H1 (cell line): ENCODE data around the gene GAS6. TPM values are rescaled to one million over a fixed set of nuclear protein-coding genes. Genes with fewer than 3 reads are reported as not detected.
A peak's percentile ranks its signal among the peaks of the same experiment; 100 is the strongest.

Source experiments
- CTCF ChIA-PET: fragments of 300-600 bp; sonication (Branson Sonifier 250); formaldehyde crosslinking; loops from one replicate; lab custom pipeline; 2021; ENCODE audit not compliant: partially characterized antibody; lab: Charles Lee
- POLR2A ChIA-PET: fragments of 300-600 bp; sonication (Branson Sonifier 250); formaldehyde crosslinking; loops from one replicate; lab custom pipeline; 2021; ENCODE audit warnings: inconsistent platforms; ENCODE audit not compliant: partially characterized antibody; lab: Charles Lee
- DNase-seq, 2 experiments: peaks; one replicate each; pipeline versions ENCODE4 v3.0.0 to v3.0.0-alpha.2; 2010 to 2022; ENCODE audit warnings: low spot score in 2 of 2, low read depth in 1 of 2, mixed read lengths in 1 of 2
- FAIRE-seq: peaks from 2 replicates; lab custom pipeline; 2011; peaks lifted over from hg19 to GRCh38; lab: Jason Lieb, UNC
- H2AFZ ChIP-seq: 2 replicates; pipeline ENCODE4 v1.8.1; 2012; ENCODE audit warnings: low read length, inconsistent platforms
- H2AK5ac ChIP-seq: 2 replicates; pipeline ENCODE4 v1.6.1; 2013; ENCODE audit warnings: low read depth, low read length
- H2BK120ac ChIP-seq: replicated peaks from 2 replicates; pipeline ENCODE3; 2013; ENCODE audit warnings: low read depth, low read length, inconsistent platforms
- H2BK12ac ChIP-seq: 2 replicates; pipeline ENCODE4 v1.6.1; 2013; ENCODE audit warnings: low read depth, low read length
- H2BK15ac ChIP-seq: 2 replicates; pipeline ENCODE4 v1.6.1; 2013; ENCODE audit warnings: low read length
- H2BK20ac ChIP-seq: 2 replicates; pipeline ENCODE4 v1.6.1; 2013; ENCODE audit warnings: low read length
- H2BK5ac ChIP-seq: 2 replicates; pipeline ENCODE4 v1.6.1; 2013; ENCODE audit warnings: low read depth, low read length
- H3K14ac ChIP-seq: 2 replicates; pipeline ENCODE4 v1.6.1; 2013; ENCODE audit warnings: inconsistent platforms; ENCODE audit not compliant: insufficient read length
- H3K18ac ChIP-seq: 2 replicates; pipeline ENCODE4 v1.6.1; 2013; ENCODE audit warnings: low read length; ENCODE audit errors: extremely low read depth
- H3K23ac ChIP-seq: 2 replicates; pipeline ENCODE4 v1.6.1; 2013; ENCODE audit warnings: inconsistent platforms; ENCODE audit not compliant: insufficient read length
- H3K23me2 ChIP-seq: 2 replicates; pipeline ENCODE4 v1.6.1; 2013; ENCODE audit warnings: low read depth, low read length
- H3K27ac ChIP-seq: 2 replicates; pipeline ENCODE4 v1.6.1; 2011; ENCODE audit warnings: low read depth, low read length, inconsistent platforms
- H3K27me3 ChIP-seq, 4 experiments: replicated peaks in 1 of 4; 1 replicate in 1 of 4; 2 replicates in 3 of 4; pipeline versions ENCODE4 v1.6.1 to v1.8.1; 2011 to 2013; ENCODE audit warnings: low read length in 3 of 4, mild to moderate bottlenecking in 3 of 4, inconsistent platforms in 2 of 4, mixed read lengths in 2 of 4, moderate library complexity in 1 of 4; ENCODE audit not compliant: control insufficient read depth in 3 of 4, insufficient read depth in 3 of 4; ENCODE audit errors: extremely low read depth in 1 of 4
- H3K36me3 ChIP-seq, 4 experiments: 2 replicates each; pipeline versions ENCODE4 v1.6.1 to v1.8.1; 2011 to 2013; ENCODE audit warnings: mild to moderate bottlenecking in 4 of 4, low read length in 3 of 4, moderate library complexity in 2 of 4, control low read depth in 1 of 4, inconsistent platforms in 1 of 4; ENCODE audit not compliant: insufficient read depth in 4 of 4, control insufficient read depth in 2 of 4
- H3K4ac ChIP-seq: replicated peaks from 2 replicates; pipeline ENCODE3; 2013; ENCODE audit warnings: low read length, low read depth, mixed read lengths, inconsistent platforms; ENCODE audit not compliant: insufficient read length
- H3K4me1 ChIP-seq, 4 experiments: replicated peaks in 1 of 4; 1 replicate in 1 of 4; 2 replicates in 3 of 4; pipeline versions ENCODE4 v1.6.1 to v1.8.1; 2011 to 2013; ENCODE audit warnings: low read length in 3 of 4, inconsistent platforms in 2 of 4, mixed read lengths in 1 of 4; ENCODE audit not compliant: insufficient read depth in 4 of 4, control insufficient read depth in 3 of 4
- H3K4me2 ChIP-seq, 2 experiments: 2 replicates each; pipeline versions ENCODE4 v1.6.1 to v1.8.1; 2011 to 2013; ENCODE audit warnings: low read depth in 2 of 2, low read length in 2 of 2, control low read depth in 1 of 2, inconsistent platforms in 1 of 2, mild to moderate bottlenecking in 1 of 2; ENCODE audit not compliant: insufficient read depth in 1 of 2
- H3K4me3 ChIP-seq, 4 experiments: fragments of 200-600, 300-600 bp in 1 of 4; sonication (generic), shearing (Covaris generic), sonication (Bioruptor Twin) in 1 of 4; 2 replicates each; pipeline versions ENCODE4 v1.5.1 to v1.8.1; 2011 to 2016; ENCODE audit warnings: low read length in 4 of 4, low read depth in 3 of 4, control low read depth in 2 of 4, inconsistent platforms in 2 of 4, mild to moderate bottlenecking in 2 of 4, mixed read lengths in 1 of 4, moderate library complexity in 1 of 4; ENCODE audit not compliant: insufficient read depth in 2 of 4; ENCODE audit errors: extremely low read depth in 1 of 4
- H3K56ac ChIP-seq: replicated peaks from 2 replicates; pipeline ENCODE3; 2013; ENCODE audit warnings: low read depth, mild to moderate bottlenecking, mixed read lengths, low read length, inconsistent platforms; ENCODE audit not compliant: insufficient read length
- H3K79me1 ChIP-seq: 2 replicates; pipeline ENCODE4 v1.6.1; 2013; ENCODE audit warnings: low read depth, low read length, control low read depth
- H3K79me2 ChIP-seq, 2 experiments: 2 replicates each; pipeline versions ENCODE4 v1.6.1 to v1.8.1; 2012 to 2013; ENCODE audit warnings: low read length in 2 of 2, mild to moderate bottlenecking in 2 of 2, inconsistent platforms in 1 of 2; ENCODE audit not compliant: insufficient read depth in 2 of 2, control insufficient read depth in 1 of 2
- H3K9ac ChIP-seq, 4 experiments: replicated peaks in 1 of 4; 1 replicate in 1 of 4; 2 replicates in 3 of 4; pipeline versions ENCODE4 v1.6.1 to v1.8.1; 2011 to 2013; ENCODE audit warnings: low read depth in 3 of 4, low read length in 3 of 4, control low read depth in 2 of 4, mild to moderate bottlenecking in 2 of 4, moderate library complexity in 2 of 4, inconsistent platforms in 1 of 4; ENCODE audit errors: extremely low read depth in 1 of 4
- H3K9me3 ChIP-seq, 2 experiments: 2 replicates each; pipeline versions ENCODE4 v1.6.1 to v1.8.1; 2012 to 2013; ENCODE audit warnings: mild to moderate bottlenecking in 2 of 2, moderate library complexity in 2 of 2, control low read depth in 1 of 2, inconsistent platforms in 1 of 2, low read depth in 1 of 2, low read length in 1 of 2, mixed read lengths in 1 of 2; ENCODE audit not compliant: insufficient read depth in 2 of 2
- H4K20me1 ChIP-seq, 2 experiments: replicated peaks in 1 of 2; 2 replicates each; pipeline versions ENCODE3 to v1.8.1; 2011 to 2013; ENCODE audit warnings: inconsistent platforms in 2 of 2, low read length in 2 of 2, mild to moderate bottlenecking in 1 of 2; ENCODE audit not compliant: insufficient read depth in 2 of 2, control insufficient read depth in 1 of 2
- H4K5ac ChIP-seq: 2 replicates; pipeline ENCODE4 v1.6.1; 2013; ENCODE audit warnings: low read length, low read depth, mixed read lengths, inconsistent platforms; ENCODE audit not compliant: insufficient read length
- H4K8ac ChIP-seq: 2 replicates; pipeline ENCODE4 v1.8.0; 2013; ENCODE audit warnings: mild to moderate bottlenecking, moderate library complexity, low read length, inconsistent platforms; ENCODE audit not compliant: insufficient read depth; ENCODE audit errors: extremely low read depth
- H4K91ac ChIP-seq: replicated peaks from 2 replicates; pipeline ENCODE3; 2013; ENCODE audit warnings: low read length, mixed read lengths, inconsistent platforms; ENCODE audit not compliant: insufficient read length
- BRCA1 ChIP-seq: IDR thresholded peaks from 2 replicates; pipeline ENCODE4 v1.6.1; 2012; ENCODE audit warnings: low read depth, low read length, improper control_type of control experiment
- JUN ChIP-seq: IDR thresholded peaks from 2 replicates; pipeline ENCODE4 v1.6.1; 2011; ENCODE audit warnings: low read depth, mild to moderate bottlenecking, improper control_type of control experiment, low read length
- KDM5A ChIP-seq: fragments of 200-600 bp; IDR thresholded peaks from 2 replicates; pipeline ENCODE4 v1.7.1; 2012; ENCODE audit warnings: mild to moderate bottlenecking, low read length, inconsistent platforms, mixed read lengths
- POU5F1 ChIP-seq: IDR thresholded peaks from 2 replicates; pipeline ENCODE4 v1.6.1; 2011; ENCODE audit warnings: low read depth, mild to moderate bottlenecking, low read length, moderate library complexity
- SP1 ChIP-seq: IDR thresholded peaks from 2 replicates; pipeline ENCODE4 v1.6.1; 2011; ENCODE audit warnings: low read depth, low read length
- WGBS, 2 experiments: shearing (Covaris generic) in 1 of 2; methylation state at CpG; one replicate each; pipeline versions ENCODE4 v1.1.6 to v1.1.7; 2013 to 2015; ENCODE audit warnings: low lambda C conversion rate in 2 of 2, mixed read lengths in 2 of 2, inconsistent platforms in 1 of 2, low coverage in 1 of 2, missing lambda C conversion rate in 1 of 2; ENCODE audit not compliant: insufficient replicate concordance in 2 of 2, insufficient coverage in 1 of 2, insufficient read length in 1 of 2; ENCODE audit errors: extremely low coverage in 1 of 2, missing lambda C conversion rate in 1 of 2; 5-methylcytosine and 5-hydroxymethylcytosine counted together
- polyA plus RNA-seq, 7 experiments: library from polyadenylated mRNA; depleted of rRNA in 3 of 7; stranded (reverse) in 5 of 7; unstranded in 2 of 7; fragments of >200 nt in 5 of 7; fragments of 200-250 nt in 2 of 7; gene quantifications; 1 replicate in 5 of 7; 2 replicates in 1 of 7; 4 replicates in 1 of 7; pipeline versions ENCODE4 v1.2.1 to v1.2.3, GENCODE V29; 2011 to 2013; ENCODE audit warnings: missing spikeins in 2 of 7, mixed read lengths in 2 of 7
- total RNA-seq: library from RNA; stranded (reverse); fragmentation: NEBNext Ultra II Directional; extraction: Animal tissue kit (Norgen Biotek cat#: 25700); gene quantifications from 2 replicates; pipeline ENCODE4 v1.2.1, GENCODE V29; 2021

GAS6 gene
- total and polyA plus RNA-seq, 2 of the 8 experiments (the other 6 are each of a cell fraction or from before 2014, with no cell fraction given) = 18.6 to 31.0 TPM

GRCh38 chr13:113798200-113798811, 65.6 kb downstream of the GAS6 start:
- Histone ChIP-seq H3K23me2 (peaks cover 23% of the 10 kb centered on the region; the same call in 1 of the 2 replicates), H3K4me2 (no peak overlapping the region), H4K91ac (no peak overlapping the region), H4K5ac (no peak overlapping the region), H2BK12ac (no peak overlapping the region), H3K23ac (no peak overlapping the region), H2BK20ac (no peak overlapping the region), H2BK5ac (no peak overlapping the region), H3K79me2 (no peaks in the 10 kb centered on the region), H3K27ac (no peak overlapping the region), H3K9me3 (no peaks in the 10 kb centered on the region), H3K4me3 (no peak overlapping the region), H3K56ac (peak overlapping the region; percentile 84), H2BK15ac (no peak overlapping the region), H3K4me1 (peaks cover 0 to 8% (median 6%) of the 10 kb centered on the region in 4 experiments; a peak in 4 of 7 replicates), H2BK120ac (no peak overlapping the region), H3K27me3 (no peaks in the 10 kb centered on the region), H4K8ac (no peak overlapping the region), H2AK5ac (peak overlapping the region; percentile 39; the same call in 1 of the 2 replicates), H4K20me1 (peaks cover 0 to 8% of the 10 kb centered on the region in 2 experiments), H3K4ac (no peak overlapping the region), H3K18ac (no peak overlapping the region), H3K9ac (no peak overlapping the region), H2AFZ (no peak overlapping the region), H3K14ac (no peak overlapping the region), H3K36me3 (no peaks in the 10 kb centered on the region; a peak in 1 of 8 replicates), H3K79me1 (no peaks in the 10 kb centered on the region)
- WGBS, 2 experiments = 79 to 100% methylated on average over 2 of the region's 2 CpGs
- ChIA-PET POLR2A (no interaction called here), CTCF (no interaction called here)
- FAIRE-seq = no peak
- no peak for DNase-seq
- TF ChIP-seq POU5F1 (no peak), SP1 (no peak), BRCA1 (no peak), JUN (no peak), KDM5A (no peak)
